Measurements from ENCODE around the gene GADD45G.

The GADD45G gene

DNA sequence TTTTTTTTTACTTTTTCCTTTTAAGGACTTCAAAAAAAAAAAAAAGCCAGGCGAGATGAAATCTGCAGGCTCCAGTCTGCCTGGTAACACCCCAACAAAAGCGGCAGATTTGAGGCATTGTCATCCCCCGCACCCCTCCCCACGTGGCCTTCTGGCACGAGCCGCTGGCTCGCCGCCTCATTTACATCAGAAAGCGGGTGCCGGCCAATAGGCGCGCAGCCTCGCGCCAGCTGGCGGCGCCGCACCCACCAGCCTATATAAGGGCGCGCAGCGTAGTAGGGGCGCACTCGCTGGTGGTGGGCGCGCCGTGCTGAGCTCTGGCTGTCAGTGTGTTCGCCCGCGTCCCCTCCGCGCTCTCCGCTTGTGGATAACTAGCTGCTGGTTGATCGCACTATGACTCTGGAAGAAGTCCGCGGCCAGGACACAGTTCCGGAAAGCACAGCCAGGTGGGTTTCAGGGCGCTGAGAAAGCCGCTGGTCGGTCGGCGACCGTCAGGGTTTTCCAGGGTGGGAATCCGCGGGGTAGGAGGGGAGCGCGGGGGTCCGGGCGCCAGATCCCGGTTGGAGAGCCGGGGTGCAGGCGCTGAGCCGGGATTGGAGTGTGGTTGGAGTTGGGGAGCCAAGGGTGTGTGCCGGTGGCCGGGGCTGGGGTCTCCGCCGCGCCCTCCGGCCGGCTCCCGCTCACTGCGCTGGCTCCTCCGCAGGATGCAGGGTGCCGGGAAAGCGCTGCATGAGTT lies at the start of gene GADD45G:
GADD45G (plus strand) TSS at position 284 of the 736 bp plus-strand sequence; CDS start at position 394, 110 bp downstream.
- peak; percentile 92 to 99 (median 98) for DNase-seq

- DNase-seq, result no peak
These were observed 49.8 kb upstream of the GADD45G start for GRCh38 chr9:89555036-89555415.

GRCh38 chr9:89555451-89556375 lies 49.1 kb upstream of the GADD45G start:
- no peak for DNase-seq

GRCh38 chr9:89558196-89558899 lies 46.5 kb upstream of the GADD45G start:
- no peak for DNase-seq

- DNase-seq, result no peak
These were observed 45.9 kb upstream of the GADD45G start for GRCh38 chr9:89558948-89559347.

GRCh38 chr9:89562186-89562814 lies 42.5 kb upstream of the GADD45G start:
- no peak for DNase-seq

DNA sequence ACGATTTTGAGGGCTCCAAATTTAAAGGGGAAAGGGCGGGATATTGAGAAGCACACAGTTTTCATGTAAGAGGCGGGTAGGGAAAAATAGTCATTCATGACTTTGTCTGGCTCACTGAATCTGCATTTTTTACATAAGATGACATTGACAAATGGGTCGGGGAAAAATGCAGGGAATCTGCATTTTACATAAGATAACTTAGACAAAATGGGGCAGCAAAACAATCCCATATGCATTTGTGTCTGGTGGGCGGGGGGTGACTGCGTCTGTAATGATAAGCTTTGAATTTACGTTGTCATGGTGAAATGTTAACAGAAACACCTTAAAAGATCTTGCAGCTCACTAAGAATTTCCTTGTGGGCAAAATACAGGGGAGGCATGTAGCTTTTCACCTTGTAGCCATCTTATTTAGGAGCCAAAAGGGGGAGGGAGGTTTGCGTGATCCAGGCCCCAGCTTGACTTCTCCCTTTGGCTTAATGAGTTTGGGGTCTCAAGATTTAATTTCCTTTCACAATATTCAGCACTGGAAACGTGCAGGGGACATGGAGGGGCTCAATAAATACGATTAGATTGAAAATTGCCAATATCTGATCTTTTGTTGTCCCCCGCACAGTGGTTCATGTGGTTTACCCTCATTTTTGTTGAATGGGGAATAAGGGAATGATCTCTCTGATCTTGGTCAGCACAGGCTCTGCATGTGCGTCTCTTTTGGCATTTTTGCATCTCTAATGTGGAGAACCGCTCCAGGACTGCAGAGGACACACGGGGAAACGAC lies 41.1 kb upstream of the GADD45G start:
- no peak for DNase-seq

DNA sequence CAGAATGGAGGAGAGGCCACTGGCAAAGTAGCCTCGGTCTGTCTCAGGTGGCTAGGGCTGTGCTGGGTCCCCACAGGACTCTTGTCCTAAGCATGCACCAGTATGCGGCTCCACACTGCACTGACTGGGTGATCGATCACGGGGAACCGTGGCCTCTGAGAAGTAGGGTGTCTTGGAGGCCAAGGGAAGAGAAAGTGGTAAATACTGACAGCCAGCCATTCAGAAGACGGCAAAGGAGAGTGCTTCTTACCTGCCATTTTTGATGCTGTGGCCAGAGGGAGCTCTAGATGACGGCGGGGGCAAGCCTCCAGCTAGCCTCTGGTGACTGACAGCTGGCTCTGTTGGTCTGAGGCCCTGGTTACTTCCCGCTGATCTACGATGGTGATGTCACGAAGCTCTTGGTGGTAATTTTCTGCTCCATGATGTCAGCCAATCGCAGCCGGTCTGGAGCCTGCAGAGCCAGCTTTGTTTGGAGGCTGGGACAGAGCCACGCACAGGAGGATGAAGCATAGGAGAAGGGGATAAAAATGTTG lies 40.4 kb upstream of the GADD45G start:
- peak in 2 of 3 experiments; percentile 39 to 70 for DNase-seq

- DNase-seq, result no peak
These were observed 37.2 kb upstream of the GADD45G start for GRCh38 chr9:89567649-89568048.

GRCh38 chr9:89574309-89574708 lies 30.5 kb upstream of the GADD45G start:
- no peak for DNase-seq

- peak; percentile 8 to 76 (median 25) for DNase-seq
These were observed 28.4 kb upstream of the GADD45G start for GRCh38 chr9:89576404-89576839.

GRCh38 chr9:89577363-89577762 lies 27.4 kb upstream of the GADD45G start:
- no peak for DNase-seq

- DNase-seq, result no peak
These were observed 24.9 kb upstream of the GADD45G start for GRCh38 chr9:89579741-89580385.

DNA sequence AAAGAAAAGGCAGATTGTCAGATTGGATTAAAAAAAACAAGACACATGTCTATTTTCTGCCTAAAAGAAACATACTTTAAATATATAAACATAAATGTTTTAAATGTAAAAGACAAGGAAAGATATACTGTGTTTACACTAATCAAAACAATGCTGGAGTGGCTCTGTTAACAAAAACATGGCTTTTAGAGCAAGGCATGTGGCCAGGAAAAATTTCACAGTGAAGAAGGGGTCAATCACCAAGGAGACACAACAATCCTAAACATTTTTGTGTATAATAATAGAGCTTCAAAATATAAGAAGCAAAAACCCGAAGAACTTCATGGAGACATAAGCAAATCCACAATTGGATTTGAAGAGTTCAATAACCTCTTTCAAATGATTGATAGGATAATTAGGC lies 18.5 kb upstream of the GADD45G start:
- no peak for DNase-seq

DNA sequence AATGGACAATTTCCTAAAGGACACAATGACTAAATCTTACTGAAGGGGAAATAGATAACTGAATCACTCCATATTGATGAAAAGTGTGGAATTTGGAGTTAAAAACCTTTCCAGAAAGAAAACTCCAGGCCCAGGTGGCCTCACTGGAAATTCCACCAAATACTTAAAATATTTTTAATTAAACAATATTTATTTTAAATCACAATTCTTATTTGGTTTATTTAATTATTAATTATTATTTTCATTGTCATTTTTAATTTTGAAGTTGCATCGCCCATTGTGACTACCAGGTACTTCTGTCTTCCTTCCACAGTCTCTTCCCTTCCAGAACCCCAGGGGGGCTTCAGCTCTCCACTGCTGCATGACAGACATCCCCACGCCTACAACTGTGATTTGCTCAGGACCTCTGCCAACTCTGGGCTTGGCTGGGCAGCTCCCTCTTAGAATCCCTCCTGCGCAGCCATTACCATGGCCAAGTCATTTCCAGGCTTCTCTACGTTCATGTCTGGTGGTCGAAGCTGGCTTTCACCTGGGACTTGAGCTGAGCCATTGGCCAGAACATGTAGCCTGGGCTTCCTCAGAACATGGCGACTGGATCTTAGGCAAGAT lies 16.4 kb upstream of the GADD45G start:
- DNase-seq, result no peak

GRCh38 chr9:89590415-89590814 lies 14.4 kb upstream of the GADD45G start:
- no peak for DNase-seq

GRCh38 chr9:89591274-89592212 lies 13.3 kb upstream of the GADD45G start:
- no peak for DNase-seq

- no peak for DNase-seq
These were observed 12.5 kb upstream of the GADD45G start for GRCh38 chr9:89592213-89592815.

Measured in NCI-H1417 (cell line).